HG03066 (cell line): Measurements from ENCODE around the gene RTN4IP1.

Source experiments
- ATAC-seq: cut with Tn5 transposase; IDR thresholded peaks from one replicate; pipeline ENCODE4 v1.9.1; 2021; ENCODE audit warnings: low read depth; ENCODE audit not compliant: unreplicated experiment

RTN4IP1 gene, protein sequence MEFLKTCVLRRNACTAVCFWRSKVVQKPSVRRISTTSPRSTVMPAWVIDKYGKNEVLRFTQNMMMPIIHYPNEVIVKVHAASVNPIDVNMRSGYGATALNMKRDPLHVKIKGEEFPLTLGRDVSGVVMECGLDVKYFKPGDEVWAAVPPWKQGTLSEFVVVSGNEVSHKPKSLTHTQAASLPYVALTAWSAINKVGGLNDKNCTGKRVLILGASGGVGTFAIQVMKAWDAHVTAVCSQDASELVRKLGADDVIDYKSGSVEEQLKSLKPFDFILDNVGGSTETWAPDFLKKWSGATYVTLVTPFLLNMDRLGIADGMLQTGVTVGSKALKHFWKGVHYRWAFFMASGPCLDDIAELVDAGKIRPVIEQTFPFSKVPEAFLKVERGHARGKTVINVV

DNA sequence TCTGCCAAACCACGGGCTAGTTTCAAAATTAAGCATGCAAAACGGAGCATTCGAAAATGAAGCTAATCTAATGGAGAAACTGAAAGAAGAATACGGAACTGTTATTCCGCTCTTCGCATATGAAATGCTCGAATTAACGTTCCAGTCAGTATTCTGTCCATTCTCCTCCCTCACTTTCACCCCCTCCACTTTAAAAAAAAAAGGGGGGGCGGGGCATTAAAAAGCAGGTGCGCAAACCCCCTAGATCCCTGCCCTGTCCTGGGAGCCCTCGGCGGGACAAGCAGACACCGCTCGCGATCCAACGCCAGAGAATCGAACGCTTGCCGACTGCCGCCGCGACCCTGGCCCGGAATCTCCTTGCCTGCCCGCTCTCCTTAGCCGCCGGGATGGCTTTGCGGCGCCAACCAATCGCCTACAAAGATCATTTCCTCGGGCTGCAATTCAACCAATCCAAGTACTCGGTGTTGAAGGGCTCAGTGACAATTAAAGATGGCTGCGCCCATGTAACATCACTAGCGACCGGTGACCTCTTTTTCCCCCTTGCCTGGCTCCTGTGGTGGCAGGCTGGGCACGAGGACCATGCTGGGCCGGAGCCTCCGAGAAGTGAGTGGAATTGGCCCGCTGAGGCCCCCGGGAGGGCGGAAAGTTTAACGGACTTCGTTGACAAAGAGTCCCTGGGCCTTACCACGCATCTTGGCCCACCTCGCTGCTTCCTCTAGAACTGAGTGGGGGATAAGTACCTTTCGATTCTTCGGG lies at the start of gene RTN4IP1, which contains the start of gene QRSL1:
RTN4IP1 (minus strand) TSS at position 396 of the 756 bp plus-strand sequence. CDS start 477 bp downstream, outside the sequence.
QRSL1 (plus strand) TSS at position 476 of the 756 bp plus-strand sequence; CDS start at position 580, 104 bp downstream.
- ATAC-seq, result peak; percentile 71

- ATAC-seq, result no peak
Observed at GRCh38 chr6:106677282-106677681, 48.0 kb upstream of the RTN4IP1 start.

DNA sequence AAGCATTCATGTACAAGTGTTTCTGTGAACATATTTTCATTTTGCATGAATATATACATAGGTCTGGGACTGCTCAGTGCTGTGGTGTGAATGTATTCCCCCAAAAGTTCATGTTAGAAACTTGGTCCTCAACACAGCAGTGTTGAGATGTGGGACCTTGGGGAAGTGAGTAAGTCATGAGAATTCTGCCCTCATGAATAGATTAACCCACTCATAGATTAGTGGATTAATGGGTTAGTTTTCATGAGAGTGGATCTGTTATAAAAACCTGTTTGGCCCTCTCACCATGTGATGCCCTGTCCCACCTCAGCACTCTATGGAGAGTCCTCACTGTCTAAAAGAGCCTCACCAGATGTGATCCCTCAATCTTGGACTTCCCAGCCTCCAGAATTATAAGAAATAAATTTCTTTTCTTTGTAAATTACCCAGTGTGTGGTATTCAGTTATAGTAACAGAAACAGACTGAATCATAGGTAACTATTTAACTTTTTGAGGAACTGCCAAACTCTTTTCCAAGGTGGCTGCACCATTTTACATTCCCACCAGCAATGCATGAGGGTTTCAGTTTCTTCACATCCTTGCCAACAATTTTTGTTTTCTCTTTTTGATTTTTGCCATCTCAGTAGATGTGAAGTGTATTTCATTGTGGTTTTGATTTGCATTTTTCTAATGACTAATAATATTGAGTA lies 45.4 kb upstream of the RTN4IP1 start:
- no peak for ATAC-seq

- ATAC-seq, result no peak
Observed at GRCh38 chr6:106671651-106672050, 42.4 kb upstream of the RTN4IP1 start.

GRCh38 chr6:106670236-106670635 lies 40.9 kb upstream of the RTN4IP1 start:
- ATAC-seq, result no peak

DNA sequence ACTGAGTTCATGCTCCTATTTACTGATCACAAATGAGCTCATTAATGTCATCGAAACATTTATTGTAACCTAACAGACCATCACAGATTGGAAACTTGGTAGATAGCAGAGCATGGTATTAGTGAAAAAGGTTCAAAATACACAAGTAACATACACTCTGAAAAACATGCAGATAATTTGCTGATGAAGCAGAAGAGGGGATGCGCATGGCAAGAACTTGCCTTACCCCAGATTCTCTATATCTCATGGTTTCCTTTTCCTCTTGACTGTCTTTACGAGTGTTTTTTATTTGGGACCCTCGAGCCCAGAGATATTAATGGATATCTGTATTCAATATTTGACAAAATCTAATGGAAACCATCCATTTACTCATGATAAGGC lies 37.7 kb upstream of the RTN4IP1 start:
- no peak for ATAC-seq

DNA sequence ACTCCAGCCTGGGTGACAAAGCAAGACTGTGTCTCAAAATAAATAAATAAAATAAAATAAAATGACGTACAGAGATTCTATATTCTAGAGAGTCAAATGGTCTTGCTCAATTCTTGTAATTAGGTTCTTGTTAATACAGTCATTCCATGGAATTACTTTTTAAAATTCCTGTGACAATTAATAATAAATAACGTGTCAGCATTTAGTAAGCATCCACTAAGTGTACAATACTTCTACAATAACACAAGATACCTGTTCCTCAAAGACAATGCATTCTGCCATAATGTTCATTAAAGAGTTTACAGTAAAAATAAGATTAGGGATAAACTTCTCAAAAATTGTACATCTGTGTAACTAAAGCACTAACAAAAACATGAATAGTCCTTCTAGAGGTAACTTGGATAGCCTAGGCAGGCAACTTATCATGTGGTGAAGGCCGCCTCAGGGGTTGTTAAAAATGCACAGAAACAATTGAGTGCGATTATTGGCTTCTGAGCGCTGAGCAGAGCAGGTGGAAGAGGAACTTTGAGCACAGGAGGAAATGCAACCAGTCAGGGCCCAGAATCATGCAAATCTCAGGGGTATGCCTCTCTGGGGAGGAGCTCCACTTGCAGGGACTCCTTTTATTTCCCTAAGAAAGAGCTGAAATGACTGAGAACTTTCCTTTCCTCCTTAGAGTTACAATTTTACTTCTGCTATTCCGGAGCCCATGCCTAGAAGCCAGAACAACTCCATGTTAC lies 37.2 kb upstream of the RTN4IP1 start:
- ATAC-seq, result peak; percentile 100

DNA sequence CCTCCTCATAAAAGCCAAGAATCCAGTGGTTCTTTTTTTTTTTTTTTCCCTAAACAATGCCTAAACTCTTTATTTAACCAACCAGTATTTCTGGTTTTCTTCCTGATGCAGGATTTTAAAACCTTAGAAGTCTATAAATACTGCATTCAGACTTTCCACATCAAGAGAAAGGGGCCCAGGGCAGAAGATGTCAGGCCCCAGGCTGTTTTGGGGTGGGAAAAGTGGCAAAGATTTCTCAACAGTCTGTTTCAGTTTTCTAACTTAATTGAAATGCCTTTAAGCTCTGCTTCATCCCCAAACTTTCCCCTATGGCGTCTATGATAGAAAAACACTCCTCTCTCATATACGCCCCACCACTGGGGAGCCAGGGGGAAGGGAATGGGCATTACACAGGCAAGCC lies 33.2 kb upstream of the RTN4IP1 start:
- ATAC-seq, result no peak

DNA sequence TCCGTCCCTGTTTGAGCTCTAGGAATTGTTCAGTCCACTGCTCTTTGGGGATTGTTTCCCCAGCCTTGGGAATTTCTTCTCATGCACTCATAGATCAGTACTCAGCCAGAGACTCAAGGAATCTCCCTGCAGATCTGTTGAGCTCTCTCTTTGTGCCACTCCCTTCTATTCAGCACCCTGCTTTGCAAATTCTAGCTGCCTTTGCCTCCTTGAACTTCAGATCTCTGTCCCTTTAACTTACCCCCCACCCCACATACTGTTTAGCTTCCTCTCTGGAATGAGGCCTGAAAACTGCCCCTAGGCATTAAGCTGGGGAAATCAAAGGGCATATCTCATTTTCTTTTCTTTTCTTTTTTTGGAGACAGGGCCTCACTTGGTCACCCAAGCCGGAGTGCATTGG lies 30.6 kb upstream of the RTN4IP1 start:
- no peak for ATAC-seq

GRCh38 chr6:106658469-106658868 lies 29.2 kb upstream of the RTN4IP1 start:
- ATAC-seq, result no peak

- ATAC-seq, result no peak
Observed at GRCh38 chr6:106648651-106649308, 19.5 kb upstream of the RTN4IP1 start.

GRCh38 chr6:106643061-106643460 lies 13.8 kb upstream of the RTN4IP1 start:
- ATAC-seq, result no peak

- no peak for ATAC-seq
Observed at GRCh38 chr6:106642476-106642875, 13.2 kb upstream of the RTN4IP1 start.

DNA sequence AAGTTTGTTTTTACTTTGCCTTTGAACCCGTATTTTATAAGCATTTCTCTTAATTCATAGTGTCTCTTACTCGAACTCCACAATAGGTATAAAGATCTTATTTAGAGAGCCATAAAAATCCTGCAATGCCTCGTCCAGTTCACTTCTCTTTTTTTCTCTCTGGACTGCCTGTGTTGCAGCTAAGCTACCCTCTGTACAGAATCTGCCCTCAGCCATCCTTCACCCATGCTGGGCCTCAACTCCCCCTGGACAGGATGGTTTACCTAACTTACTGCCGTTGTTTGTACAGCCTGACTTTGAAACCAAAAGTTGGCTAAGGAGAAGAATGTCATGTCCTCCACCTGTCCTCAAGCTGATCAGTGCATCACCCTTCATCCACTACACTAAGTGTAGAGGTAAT lies 10.5 kb upstream of the RTN4IP1 start:
- no peak for ATAC-seq

DNA sequence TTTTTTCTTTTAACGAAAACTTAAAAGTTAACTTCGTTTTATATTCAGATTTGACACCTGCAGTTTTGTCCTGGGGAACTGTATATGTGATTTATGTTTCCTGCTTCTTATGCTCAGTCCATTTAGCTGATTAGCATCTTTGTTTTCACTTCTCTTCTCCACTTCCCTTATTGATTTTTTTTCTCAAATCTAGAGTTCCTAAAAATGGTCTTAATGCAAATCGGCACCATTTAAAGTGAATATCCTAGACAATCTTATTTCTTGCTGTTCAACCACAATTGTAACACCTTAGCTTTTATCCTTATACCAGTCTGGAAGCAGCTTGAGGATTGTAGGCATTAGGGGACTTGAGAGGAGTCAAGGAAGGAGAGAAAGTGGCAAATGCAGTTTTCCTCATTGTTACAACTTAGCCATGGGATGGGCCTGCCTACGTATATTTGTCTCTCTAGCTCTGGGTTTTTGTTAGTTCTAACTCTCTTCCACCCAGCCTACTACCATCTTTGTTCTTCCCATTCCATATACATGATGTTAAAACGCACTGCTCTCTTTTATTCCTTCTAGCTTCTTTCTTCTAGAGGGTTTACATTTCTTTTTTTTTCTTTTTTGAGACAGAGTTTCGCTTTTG lies 8.5 kb upstream of the RTN4IP1 start:
- peak; percentile 82 for ATAC-seq

- peak; percentile 18 for ATAC-seq
Observed at GRCh38 chr6:106637051-106637716, 7.9 kb upstream of the RTN4IP1 start.

- no peak for ATAC-seq
Observed at GRCh38 chr6:106634565-106634964, 5.3 kb upstream of the RTN4IP1 start.

GRCh38 chr6:106631346-106631745 lies 2.0 kb upstream of the RTN4IP1 start:
- no peak for ATAC-seq

DNA sequence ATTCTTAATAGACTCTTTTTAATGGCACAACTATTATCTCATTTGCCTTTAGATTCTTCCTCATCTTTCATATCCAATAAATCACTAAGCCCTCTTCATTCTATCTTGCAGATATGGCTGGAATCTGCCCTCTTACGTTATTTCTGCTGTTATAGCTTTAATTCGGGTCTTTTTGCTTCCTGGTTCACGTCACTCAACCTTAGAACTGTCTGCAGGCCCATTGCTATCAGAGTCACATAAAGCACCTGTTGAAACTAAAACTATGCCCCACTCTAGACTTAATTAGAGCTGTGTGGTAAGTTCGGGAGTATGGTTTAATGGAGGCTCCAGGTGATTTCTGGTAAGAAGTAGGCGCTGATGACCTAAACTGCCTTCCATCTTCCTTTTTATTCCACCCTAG lies 1.1 kb upstream of the RTN4IP1 start:
- no peak for ATAC-seq
